Activated CD8-positive, alpha-beta memory T cell treated with anti-CD3 and anti-CD28 coated beads for 48 hours (primary cell): ENCODE results near the gene SLC2A6.

Experiments
- DNase-seq, 3 experiments: peaks; one replicate each; pipeline ENCODE4 v3.0.0-alpha.2; 2020; ENCODE audit warnings: low read depth in 2 of 3, low spot score in 2 of 3

The SLC2A6 gene

GRCh38 chr9:133478851-133479711 lies at the start of gene SLC2A6:
SLC2A6 (minus strand) TSS chr9:133479099; CDS start chr9:133479059, 40 bp downstream.
- peak; percentile 58 to 79 (median 63) for DNase-seq

- no peak for DNase-seq
Measured at GRCh38 chr9:133528001-133528875, 49.3 kb upstream of the SLC2A6 start.

GRCh38 chr9:133527444-133527920 lies 48.6 kb upstream of the SLC2A6 start:
- no peak for DNase-seq

- DNase-seq = no peak
Measured at GRCh38 chr9:133526721-133527321, 47.9 kb upstream of the SLC2A6 start.

- no peak for DNase-seq
Measured at GRCh38 chr9:133525677-133526076, 46.8 kb upstream of the SLC2A6 start.

- DNase-seq = no peak
Measured at GRCh38 chr9:133524679-133525228, 45.9 kb upstream of the SLC2A6 start, which contains the start of gene MYMK. MYMK (minus strand) TSS chr9:133524959; CDS start chr9:133524844, 115 bp downstream.

GRCh38 chr9:133524146-133524545 lies 45.2 kb upstream of the SLC2A6 start:
- no peak for DNase-seq

GRCh38 chr9:133523106-133523505 lies 44.2 kb upstream of the SLC2A6 start:
- DNase-seq = no peak

GRCh38 chr9:133522073-133522910 lies 43.4 kb upstream of the SLC2A6 start:
- no peak for DNase-seq

GRCh38 chr9:133521122-133522072 lies 42.5 kb upstream of the SLC2A6 start:
- no peak for DNase-seq

GRCh38 chr9:133520121-133520835 lies 41.4 kb upstream of the SLC2A6 start:
- no peak for DNase-seq

- DNase-seq = no peak
Measured at GRCh38 chr9:133519693-133520092, 40.8 kb upstream of the SLC2A6 start.

- DNase-seq = no peak
Measured at GRCh38 chr9:133518706-133519449, 40.0 kb upstream of the SLC2A6 start.

GRCh38 chr9:133518200-133518599 lies 39.3 kb upstream of the SLC2A6 start:
- no peak for DNase-seq

GRCh38 chr9:133517711-133518110 lies 38.8 kb upstream of the SLC2A6 start:
- no peak for DNase-seq

- no peak for DNase-seq
Measured at GRCh38 chr9:133516961-133517350, 38.1 kb upstream of the SLC2A6 start.

- DNase-seq = no peak
Measured at GRCh38 chr9:133516256-133516960, 37.5 kb upstream of the SLC2A6 start.
